Measurements from ENCODE around the gene CYB561D2. TPM values are rescaled to one million over a fixed set of nuclear protein-coding genes. Genes with fewer than 3 reads are reported as not detected.

Gene CYB561D2
- total and polyA plus RNA-seq, 10 of the 15 experiments (the other 5 are each of a cell fraction or from before 2014, with no cell fraction given), result 7.6 to 39.2 (median 18.8) TPM

DNA sequence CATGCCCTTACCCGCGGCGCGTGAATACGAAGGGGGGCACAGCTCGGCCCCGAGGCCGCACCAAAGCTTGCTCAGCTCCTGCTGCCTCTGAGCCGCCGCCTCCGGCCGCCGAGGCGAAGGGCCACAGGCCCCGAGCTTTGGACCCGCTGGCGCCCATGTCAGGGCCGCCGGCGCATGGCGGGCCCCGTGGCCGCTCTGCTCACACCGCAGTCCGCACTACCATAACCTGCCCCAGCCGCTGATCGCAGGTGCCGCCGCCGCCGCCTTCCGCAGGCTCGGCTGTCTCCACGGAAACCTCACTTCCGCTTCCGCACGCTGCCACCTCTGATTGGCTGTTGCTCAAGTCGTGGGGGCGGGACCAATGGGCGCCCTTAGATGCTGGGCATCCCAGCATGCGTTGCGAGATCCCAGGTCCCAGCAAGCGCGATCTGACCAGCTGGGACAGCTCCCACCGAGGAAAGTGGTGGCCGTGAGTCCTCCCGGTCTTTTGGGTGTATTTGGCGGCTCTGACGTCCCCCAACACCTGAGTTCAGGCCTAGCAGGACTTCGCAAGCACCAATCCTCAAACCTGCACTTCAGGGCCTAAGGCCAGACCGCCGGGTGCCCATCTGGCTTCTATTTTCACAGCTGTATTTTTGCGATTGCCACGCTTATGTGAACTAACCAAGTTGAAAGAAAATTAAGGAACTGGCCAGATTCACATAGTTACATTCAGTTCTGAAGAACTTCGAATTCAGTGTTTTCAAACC is 22.5 kb upstream of the CYB561D2 start, which contains the start of gene TUSC2 (continued):
- TF ChIP-seq, protein P1, sequence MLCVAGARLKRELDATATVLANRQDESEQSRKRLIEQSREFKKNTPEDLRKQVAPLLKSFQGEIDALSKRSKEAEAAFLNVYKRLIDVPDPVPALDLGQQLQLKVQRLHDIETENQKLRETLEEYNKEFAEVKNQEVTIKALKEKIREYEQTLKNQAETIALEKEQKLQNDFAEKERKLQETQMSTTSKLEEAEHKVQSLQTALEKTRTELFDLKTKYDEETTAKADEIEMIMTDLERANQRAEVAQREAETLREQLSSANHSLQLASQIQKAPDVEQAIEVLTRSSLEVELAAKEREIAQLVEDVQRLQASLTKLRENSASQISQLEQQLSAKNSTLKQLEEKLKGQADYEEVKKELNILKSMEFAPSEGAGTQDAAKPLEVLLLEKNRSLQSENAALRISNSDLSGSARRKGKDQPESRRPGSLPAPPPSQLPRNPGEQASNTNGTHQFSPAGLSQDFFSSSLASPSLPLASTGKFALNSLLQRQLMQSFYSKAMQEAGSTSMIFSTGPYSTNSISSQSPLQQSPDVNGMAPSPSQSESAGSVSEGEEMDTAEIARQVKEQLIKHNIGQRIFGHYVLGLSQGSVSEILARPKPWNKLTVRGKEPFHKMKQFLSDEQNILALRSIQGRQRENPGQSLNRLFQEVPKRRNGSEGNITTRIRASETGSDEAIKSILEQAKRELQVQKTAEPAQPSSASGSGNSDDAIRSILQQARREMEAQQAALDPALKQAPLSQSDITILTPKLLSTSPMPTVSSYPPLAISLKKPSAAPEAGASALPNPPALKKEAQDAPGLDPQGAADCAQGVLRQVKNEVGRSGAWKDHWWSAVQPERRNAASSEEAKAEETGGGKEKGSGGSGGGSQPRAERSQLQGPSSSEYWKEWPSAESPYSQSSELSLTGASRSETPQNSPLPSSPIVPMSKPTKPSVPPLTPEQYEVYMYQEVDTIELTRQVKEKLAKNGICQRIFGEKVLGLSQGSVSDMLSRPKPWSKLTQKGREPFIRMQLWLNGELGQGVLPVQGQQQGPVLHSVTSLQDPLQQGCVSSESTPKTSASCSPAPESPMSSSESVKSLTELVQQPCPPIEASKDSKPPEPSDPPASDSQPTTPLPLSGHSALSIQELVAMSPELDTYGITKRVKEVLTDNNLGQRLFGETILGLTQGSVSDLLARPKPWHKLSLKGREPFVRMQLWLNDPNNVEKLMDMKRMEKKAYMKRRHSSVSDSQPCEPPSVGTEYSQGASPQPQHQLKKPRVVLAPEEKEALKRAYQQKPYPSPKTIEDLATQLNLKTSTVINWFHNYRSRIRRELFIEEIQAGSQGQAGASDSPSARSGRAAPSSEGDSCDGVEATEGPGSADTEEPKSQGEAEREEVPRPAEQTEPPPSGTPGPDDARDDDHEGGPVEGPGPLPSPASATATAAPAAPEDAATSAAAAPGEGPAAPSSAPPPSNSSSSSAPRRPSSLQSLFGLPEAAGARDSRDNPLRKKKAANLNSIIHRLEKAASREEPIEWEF (IDR thresholded peaks at IDR 0.05; ENCODE audit: insufficient replicate concordance, low read depth, low read length), result no peak
- TF ChIP-seq BHLHE40 (IDR thresholded peaks at IDR 0.05; ENCODE audit: borderline replicate concordance in 1 of 2, low read depth in 2 of 2, low read length in 1 of 2) (peak; percentile 49 to 84; a peak in 3 of 4 replicates), ZNF217 (IDR thresholded peaks at IDR 0.05) (no peak), WRNIP1 (IDR thresholded peaks at IDR 0.05; ENCODE audit: borderline replicate concordance, low read depth, low read length) (no peak), EED (IDR thresholded peaks at IDR 0.05; ENCODE audit: low read depth) (0 out of 2 replicates have a peak, but pooled peaks have one; percentile 25), ESRRA (IDR thresholded peaks at IDR 0.05; ENCODE audit: low read length) (no peak), ZSCAN29 (IDR thresholded peaks at IDR 0.05) (no peak), CHD2 (IDR thresholded peaks at IDR 0.05; ENCODE audit: borderline replicate concordance, low read depth, low read length) (peak; percentile 83), EGR1 (IDR thresholded peaks at IDR 0.05; ENCODE audit: borderline replicate concordance in 1 of 2, low read depth in 2 of 2, low read length in 2 of 2) (peak; percentile 24 to 50; a peak in 2 of 3 replicates), TCF3 (IDR thresholded peaks at IDR 0.05; ENCODE audit: borderline replicate concordance, insufficient read depth, low read depth, low read length) (peak; percentile 44; the same call in 1 of the 2 replicates), SMAD1 (IDR thresholded peaks at IDR 0.05; ENCODE audit: low read depth, partially characterized antibody) (no peak), TCF7 (IDR thresholded peaks at IDR 0.05; ENCODE audit: borderline replicate concordance) (no peak), SP1 (IDR thresholded peaks at IDR 0.05; ENCODE audit: low read depth, low read length) (peak; percentile 83)
- TF ChIP-seq, protein P2, sequence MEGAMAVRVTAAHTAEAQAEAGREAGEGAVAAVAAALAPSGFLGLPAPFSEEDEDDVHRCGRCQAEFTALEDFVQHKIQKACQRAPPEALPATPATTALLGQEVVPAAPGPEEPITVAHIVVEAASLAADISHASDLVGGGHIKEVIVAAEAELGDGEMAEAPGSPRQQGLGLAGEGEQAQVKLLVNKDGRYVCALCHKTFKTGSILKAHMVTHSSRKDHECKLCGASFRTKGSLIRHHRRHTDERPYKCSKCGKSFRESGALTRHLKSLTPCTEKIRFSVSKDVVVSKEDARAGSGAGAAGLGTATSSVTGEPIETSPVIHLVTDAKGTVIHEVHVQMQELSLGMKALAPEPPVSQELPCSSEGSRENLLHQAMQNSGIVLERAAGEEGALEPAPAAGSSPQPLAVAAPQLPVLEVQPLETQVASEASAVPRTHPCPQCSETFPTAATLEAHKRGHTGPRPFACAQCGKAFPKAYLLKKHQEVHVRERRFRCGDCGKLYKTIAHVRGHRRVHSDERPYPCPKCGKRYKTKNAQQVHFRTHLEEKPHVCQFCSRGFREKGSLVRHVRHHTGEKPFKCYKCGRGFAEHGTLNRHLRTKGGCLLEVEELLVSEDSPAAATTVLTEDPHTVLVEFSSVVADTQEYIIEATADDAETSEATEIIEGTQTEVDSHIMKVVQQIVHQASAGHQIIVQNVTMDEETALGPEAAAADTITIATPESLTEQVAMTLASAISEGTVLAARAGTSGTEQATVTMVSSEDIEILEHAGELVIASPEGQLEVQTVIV (IDR thresholded peaks at IDR 0.05; ENCODE audit: borderline replicate concordance, partially characterized antibody), result peak; percentile 39
- TF ChIP-seq, protein P3, sequence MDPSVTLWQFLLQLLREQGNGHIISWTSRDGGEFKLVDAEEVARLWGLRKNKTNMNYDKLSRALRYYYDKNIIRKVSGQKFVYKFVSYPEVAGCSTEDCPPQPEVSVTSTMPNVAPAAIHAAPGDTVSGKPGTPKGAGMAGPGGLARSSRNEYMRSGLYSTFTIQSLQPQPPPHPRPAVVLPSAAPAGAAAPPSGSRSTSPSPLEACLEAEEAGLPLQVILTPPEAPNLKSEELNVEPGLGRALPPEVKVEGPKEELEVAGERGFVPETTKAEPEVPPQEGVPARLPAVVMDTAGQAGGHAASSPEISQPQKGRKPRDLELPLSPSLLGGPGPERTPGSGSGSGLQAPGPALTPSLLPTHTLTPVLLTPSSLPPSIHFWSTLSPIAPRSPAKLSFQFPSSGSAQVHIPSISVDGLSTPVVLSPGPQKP (IDR thresholded peaks at IDR 0.05; ENCODE audit: low read depth, low read length), result peak; percentile 70
- TF ChIP-seq, protein P4, sequence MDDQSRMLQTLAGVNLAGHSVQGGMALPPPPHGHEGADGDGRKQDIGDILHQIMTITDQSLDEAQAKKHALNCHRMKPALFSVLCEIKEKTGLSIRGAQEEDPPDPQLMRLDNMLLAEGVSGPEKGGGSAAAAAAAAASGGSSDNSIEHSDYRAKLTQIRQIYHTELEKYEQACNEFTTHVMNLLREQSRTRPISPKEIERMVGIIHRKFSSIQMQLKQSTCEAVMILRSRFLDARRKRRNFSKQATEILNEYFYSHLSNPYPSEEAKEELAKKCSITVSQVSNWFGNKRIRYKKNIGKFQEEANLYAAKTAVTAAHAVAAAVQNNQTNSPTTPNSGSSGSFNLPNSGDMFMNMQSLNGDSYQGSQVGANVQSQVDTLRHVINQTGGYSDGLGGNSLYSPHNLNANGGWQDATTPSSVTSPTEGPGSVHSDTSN (IDR thresholded peaks at IDR 0.05; ENCODE audit: insufficient replicate concordance, low read depth, low read length), result no peak
- TF ChIP-seq, protein P5, sequence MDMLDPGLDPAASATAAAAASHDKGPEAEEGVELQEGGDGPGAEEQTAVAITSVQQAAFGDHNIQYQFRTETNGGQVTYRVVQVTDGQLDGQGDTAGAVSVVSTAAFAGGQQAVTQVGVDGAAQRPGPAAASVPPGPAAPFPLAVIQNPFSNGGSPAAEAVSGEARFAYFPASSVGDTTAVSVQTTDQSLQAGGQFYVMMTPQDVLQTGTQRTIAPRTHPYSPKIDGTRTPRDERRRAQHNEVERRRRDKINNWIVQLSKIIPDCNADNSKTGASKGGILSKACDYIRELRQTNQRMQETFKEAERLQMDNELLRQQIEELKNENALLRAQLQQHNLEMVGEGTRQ (IDR thresholded peaks at IDR 0.05; ENCODE audit: borderline replicate concordance, low read depth, low read length), result no peak

Data from GM12878 (cell line).